Activated naive CD4-positive, alpha-beta T cell treated with anti-CD3 and anti-CD28 coated beads, Interleukin-2, amount 50 U/mL, for 72 hours (primary cell): ENCODE measurements around the gene GNB3. TPM values are rescaled to one million over a fixed set of nuclear protein-coding genes. Genes with fewer than 3 reads are reported as not detected.

Source experiments
- total RNA-seq, 2 donors: library from RNA; stranded (reverse); gene quantifications; one replicate each; pipeline ENCODE4 v1.2.3, GENCODE V29; 2022

Gene GNB3
- total RNA-seq, 2 donors from 2014 or later = 0.25 to 1.8 TPM

Other genes starting within 250 kb of the GNB3 start
- 100 to 1,000 TPM; 288 to 307 TPM for gene CHD4, start 233.5 kb upstream of the GNB3 start, total RNA-seq
- gene LPAR5, start 205.0 kb upstream of the GNB3 start, total RNA-seq = 1 to 10 TPM; 2.8 to 5.1 TPM
- gene ACRBP, start 193.5 kb upstream of the GNB3 start, total RNA-seq = 1 to 10 TPM; 2.1 to 2.8 TPM
- gene ING4, start 177.8 kb upstream of the GNB3 start, total RNA-seq = 10 to 100 TPM; 18.1 to 24.3 TPM
- gene ZNF384, start 151.6 kb upstream of the GNB3 start, total RNA-seq = 10 to 100 TPM; 77.1 to 92.6 TPM
- gene PIANP, start 140.1 kb upstream of the GNB3 start, total RNA-seq = 1 to 10 TPM in 1 of 2 donors, not detected in 1; 1.3 TPM
- 10 to 100 TPM; 34.2 to 42.9 TPM for gene COPS7A, start 116.9 kb upstream of the GNB3 start, total RNA-seq
- 100 to 1,000 TPM; 149 to 275 TPM for gene MLF2, start 87.8 kb upstream of the GNB3 start, total RNA-seq
- gene PTMS, start 74.6 kb upstream of the GNB3 start, total RNA-seq = 100 to 1,000 TPM in 1 of 2 donors, 10 to 100 TPM in 1; 76.0 to 163 TPM
- 100 to 1,000 TPM in 1 of 2 donors, 10 to 100 TPM in 1; 71.3 to 117 TPM for gene LAG3, start 68.4 kb upstream of the GNB3 start, total RNA-seq
- gene CD4, start 51.4 kb upstream of the GNB3 start, total RNA-seq = 100 to 1,000 TPM; 165 to 244 TPM
- under 1 TPM; 0.46 to 0.60 TPM for gene GPR162, start 19.1 kb upstream of the GNB3 start, total RNA-seq
- gene P3H3, start 12.5 kb upstream of the GNB3 start, total RNA-seq = 1 to 10 TPM in 1 of 2 donors, under 1 TPM in 1; 0.82 to 3.0 TPM
- gene CDCA3, start 10.4 kb downstream of the GNB3 start, total RNA-seq = 100 to 1,000 TPM; 110 to 147 TPM
- gene USP5, start 11.2 kb downstream of the GNB3 start, total RNA-seq = 100 to 1,000 TPM; 132 to 166 TPM
- 1,000 to 10,000 TPM in 1 of 2 donors, 100 to 1,000 TPM in 1; 694 to 1,875 TPM for gene TPI1, start 26.6 kb downstream of the GNB3 start, total RNA-seq
- gene SPSB2, start 32.4 kb downstream of the GNB3 start, total RNA-seq = 10 to 100 TPM in 1 of 2 donors, 1 to 10 TPM in 1; 1.4 to 11.7 TPM
- gene LRRC23, start 63.9 kb downstream of the GNB3 start, total RNA-seq = 10 to 100 TPM in 1 of 2 donors, 1 to 10 TPM in 1; 4.0 to 10.7 TPM
- 100 to 1,000 TPM; 264 to 314 TPM for gene ENO2, start 73.7 kb downstream of the GNB3 start, total RNA-seq
- gene ATN1, start 87.0 kb downstream of the GNB3 start, total RNA-seq = 10 to 100 TPM; 29.9 to 73.5 TPM
- gene RNU7-1, start 102.9 kb downstream of the GNB3 start, total RNA-seq = not detected
- 100 to 1,000 TPM; 229 to 609 TPM for gene C12orf57, start 103.1 kb downstream of the GNB3 start, total RNA-seq
- gene PTPN6, start 110.4 kb downstream of the GNB3 start, total RNA-seq = 100 to 1,000 TPM; 320 to 609 TPM
- gene PHB2, start 129.7 kb downstream of the GNB3 start, total RNA-seq = 100 to 1,000 TPM; 387 to 423 TPM
- gene EMG1, start 130.0 kb downstream of the GNB3 start, total RNA-seq = 10 to 100 TPM; 69.0 to 76.3 TPM
- gene LPCAT3, start 177.6 kb downstream of the GNB3 start, total RNA-seq = 10 to 100 TPM; 22.0 to 31.9 TPM
- 10 to 100 TPM in 1 of 2 donors, 1 to 10 TPM in 1; 4.8 to 21.9 TPM for gene C1S, start 219.8 kb downstream of the GNB3 start, total RNA-seq